Smooth muscle cell (in vitro differentiated cells): ENCODE measurements around the gene RNF212. TPM values are rescaled to one million over a fixed set of nuclear protein-coding genes. Genes with fewer than 3 reads are reported as not detected.

ENCODE experiments used
- DNase-seq: peaks from one replicate; lab custom pipeline; 2025; ENCODE audit not compliant: unreplicated experiment; lab: John Stamatoyannopoulos, UW
- H2AFZ ChIP-seq: fragments of 200-600 bp; sonication (generic); 2 replicates; pipeline ENCODE4 v1.6.0; 2016; ENCODE audit warnings: antibody characterized with exemption, low read depth, mild to moderate bottlenecking
- H3F3A ChIP-seq: fragments of 200-600 bp; sonication (generic); 2 replicates; pipeline ENCODE4 v1.6.0; 2017; ENCODE audit warnings: antibody characterized with exemption, low read depth
- H3K27ac ChIP-seq: fragments of 200-600 bp; sonication (generic); 2 replicates; pipeline ENCODE4 v1.5.1; 2016; ENCODE audit warnings: low read depth, mild to moderate bottlenecking
- H3K27me3 ChIP-seq: fragments of 200-600 bp; sonication (generic); 2 replicates; pipeline ENCODE4 v1.6.1; 2016; ENCODE audit warnings: low read depth, mild to moderate bottlenecking
- H3K36me3 ChIP-seq: fragments of 200-600 bp; sonication (generic); 2 replicates; pipeline ENCODE4 v1.5.1; 2016; ENCODE audit warnings: low read depth
- H3K4me1 ChIP-seq: fragments of 200-600 bp; sonication (generic); 2 replicates; pipeline ENCODE4 v1.5.1; 2016; ENCODE audit warnings: low read depth
- H3K4me2 ChIP-seq: fragments of 200-600 bp; sonication (generic); 2 replicates; pipeline ENCODE4 v1.6.0; 2016; ENCODE audit warnings: mild to moderate bottlenecking
- H3K4me3 ChIP-seq: fragments of 200-600 bp; sonication (generic); 2 replicates; pipeline ENCODE4 v1.5.1; 2016; ENCODE audit warnings: mild to moderate bottlenecking
- H3K79me2 ChIP-seq: fragments of 200-600 bp; sonication (generic); 2 replicates; pipeline ENCODE4 v1.6.0; 2016; ENCODE audit warnings: low read depth, mild to moderate bottlenecking
- H3K9ac ChIP-seq: fragments of 200-600 bp; sonication (generic); 2 replicates; pipeline ENCODE4 v1.6.0; 2016; ENCODE audit warnings: low read depth
- H3K9me3 ChIP-seq: fragments of 200-600 bp; sonication (generic); replicated peaks from 2 replicates; pipeline ENCODE4 v1.5.1; 2016; ENCODE audit warnings: low read depth
- H4K20me1 ChIP-seq: fragments of 200-600 bp; sonication (generic); 2 replicates; pipeline ENCODE4 v1.6.0; 2016; ENCODE audit warnings: low read depth
- WGBS: methylation state at CpG from one replicate; pipeline ENCODE4 v1.1.7; 2016; ENCODE audit warnings: low lambda C conversion rate; 5-methylcytosine and 5-hydroxymethylcytosine counted together
- polyA plus RNA-seq: library from polyadenylated mRNA; unstranded; fragments of >200 nt; fragmentation: Nextera tagmentation; extraction: Ambion mirVana; gene quantifications from 2 replicates; pipeline ENCODE4 v1.2.1, GENCODE V29; 2016
- total RNA-seq: library from RNA; depleted of rRNA; stranded (reverse); fragments of >200 nt; gene quantifications from 2 replicates; pipeline ENCODE4 v1.2.3, GENCODE V29; 2014
- TF ChIP-seq, protein P1 (sequence below): fragments of 200-600 bp; sonication (generic); IDR thresholded peaks from 2 replicates; pipeline ENCODE4 v1.5.1; 2017; ENCODE audit warnings: borderline replicate concordance, mild to moderate bottlenecking, antibody characterized with exemption; ENCODE audit not compliant: insufficient read depth, poor library complexity, severe bottlenecking

Gene RNF212
- total and polyA plus RNA-seq, 2 experiments from 2014 or later: 1.3 to 4.6 TPM

DNA sequence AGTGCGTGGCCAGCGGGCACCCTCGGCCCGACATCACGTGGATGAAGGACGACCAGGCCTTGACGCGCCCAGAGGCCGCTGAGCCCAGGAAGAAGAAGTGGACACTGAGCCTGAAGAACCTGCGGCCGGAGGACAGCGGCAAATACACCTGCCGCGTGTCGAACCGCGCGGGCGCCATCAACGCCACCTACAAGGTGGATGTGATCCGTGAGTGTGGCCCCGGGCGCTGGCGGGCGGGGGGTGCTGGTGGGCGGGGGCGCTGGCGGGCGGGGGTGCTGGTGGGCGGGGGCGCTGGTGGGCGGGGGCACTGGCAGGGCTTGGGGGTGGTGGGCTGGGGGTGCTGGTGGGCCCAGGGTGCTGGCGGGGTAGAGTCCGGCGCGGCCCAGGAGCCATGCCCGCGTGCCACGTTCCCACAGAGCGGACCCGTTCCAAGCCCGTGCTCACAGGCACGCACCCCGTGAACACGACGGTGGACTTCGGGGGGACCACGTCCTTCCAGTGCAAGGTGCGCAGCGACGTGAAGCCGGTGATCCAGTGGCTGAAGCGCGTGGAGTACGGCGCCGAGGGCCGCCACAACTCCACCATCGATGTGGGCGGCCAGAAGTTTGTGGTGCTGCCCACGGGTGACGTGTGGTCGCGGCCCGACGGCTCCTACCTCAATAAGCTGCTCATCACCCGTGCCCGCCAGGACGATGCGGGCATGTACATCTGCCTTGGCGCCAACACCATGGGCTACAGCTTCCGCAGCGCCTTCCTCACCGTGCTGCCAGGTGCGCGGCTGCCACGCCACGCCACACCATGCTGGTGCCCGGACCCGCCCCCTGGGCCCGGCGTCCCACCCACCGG is 89.2 kb downstream of the RNF212 start:
- no peaks in the 10 kb centered on the region for H3K27me3 ChIP-seq
- peaks cover 21% of the 10 kb centered on the region for H4K20me1 ChIP-seq
- H3K79me2 ChIP-seq: no peaks in the 10 kb centered on the region
- H3K4me1 ChIP-seq: peaks cover 8% of the 10 kb centered on the region
- no peak overlapping the region for H3K4me3 ChIP-seq
- no peak for DNase-seq
- H3K4me2 ChIP-seq: no peak overlapping the region
- TF ChIP-seq, protein P1, sequence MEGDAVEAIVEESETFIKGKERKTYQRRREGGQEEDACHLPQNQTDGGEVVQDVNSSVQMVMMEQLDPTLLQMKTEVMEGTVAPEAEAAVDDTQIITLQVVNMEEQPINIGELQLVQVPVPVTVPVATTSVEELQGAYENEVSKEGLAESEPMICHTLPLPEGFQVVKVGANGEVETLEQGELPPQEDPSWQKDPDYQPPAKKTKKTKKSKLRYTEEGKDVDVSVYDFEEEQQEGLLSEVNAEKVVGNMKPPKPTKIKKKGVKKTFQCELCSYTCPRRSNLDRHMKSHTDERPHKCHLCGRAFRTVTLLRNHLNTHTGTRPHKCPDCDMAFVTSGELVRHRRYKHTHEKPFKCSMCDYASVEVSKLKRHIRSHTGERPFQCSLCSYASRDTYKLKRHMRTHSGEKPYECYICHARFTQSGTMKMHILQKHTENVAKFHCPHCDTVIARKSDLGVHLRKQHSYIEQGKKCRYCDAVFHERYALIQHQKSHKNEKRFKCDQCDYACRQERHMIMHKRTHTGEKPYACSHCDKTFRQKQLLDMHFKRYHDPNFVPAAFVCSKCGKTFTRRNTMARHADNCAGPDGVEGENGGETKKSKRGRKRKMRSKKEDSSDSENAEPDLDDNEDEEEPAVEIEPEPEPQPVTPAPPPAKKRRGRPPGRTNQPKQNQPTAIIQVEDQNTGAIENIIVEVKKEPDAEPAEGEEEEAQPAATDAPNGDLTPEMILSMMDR: no peak
- WGBS: 97% methylated on average over 44 of the region's 83 CpGs
- H3K9me3 ChIP-seq: no peaks in the 10 kb centered on the region
- no peak overlapping the region for H2AFZ ChIP-seq
- H3K9ac ChIP-seq: no peak overlapping the region
- no peak overlapping the region for H3K27ac ChIP-seq
- H3F3A ChIP-seq: no peaks in the 10 kb centered on the region
- no peaks in the 10 kb centered on the region for H3K36me3 ChIP-seq

DNA sequence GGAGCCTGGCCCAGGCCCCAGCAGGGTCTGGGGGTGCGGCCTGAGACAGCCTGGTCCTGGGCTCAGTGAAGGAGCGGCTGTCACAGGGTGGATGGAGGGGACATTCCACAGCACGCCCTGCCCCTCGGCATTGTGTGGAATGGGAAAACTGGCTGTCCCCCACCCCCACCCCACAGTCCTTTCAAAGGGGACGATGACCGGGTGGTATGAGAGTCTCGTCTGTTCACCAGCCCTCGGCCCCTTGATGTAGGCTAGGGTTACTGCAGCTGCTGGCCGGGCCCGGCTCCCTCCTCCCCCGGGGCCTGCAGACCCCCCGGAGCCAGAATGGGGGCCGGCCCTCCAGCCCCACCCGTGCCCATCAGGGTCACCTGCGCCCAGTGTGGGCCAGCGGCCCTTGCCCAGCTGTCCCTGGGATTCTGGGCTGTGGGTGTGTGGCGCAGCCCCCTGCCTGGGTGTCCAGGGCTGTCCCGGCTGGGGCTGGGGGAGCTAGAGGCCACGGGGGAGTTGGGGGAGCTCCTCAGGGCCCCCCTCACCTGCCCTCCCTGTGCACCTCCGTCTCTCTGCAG is 90.2 kb downstream of the RNF212 start:
- Histone ChIP-seq H3K4me2 (no peak overlapping the region), H3K27ac (no peak overlapping the region), H3K9me3 (no peaks in the 10 kb centered on the region), H3K9ac (no peak overlapping the region), H3F3A (no peaks in the 10 kb centered on the region), H2AFZ (no peak overlapping the region), H3K36me3 (no peaks in the 10 kb centered on the region), H4K20me1 (peaks cover 31% of the 10 kb centered on the region), H3K4me1 (peaks cover 14% of the 10 kb centered on the region), H3K27me3 (no peaks in the 10 kb centered on the region), H3K4me3 (no peak overlapping the region), H3K79me2 (no peaks in the 10 kb centered on the region)
- WGBS: 92% methylated on average over 19 of the region's 20 CpGs
- DNase-seq: no peak
- TF ChIP-seq, protein P1: no peak

DNA sequence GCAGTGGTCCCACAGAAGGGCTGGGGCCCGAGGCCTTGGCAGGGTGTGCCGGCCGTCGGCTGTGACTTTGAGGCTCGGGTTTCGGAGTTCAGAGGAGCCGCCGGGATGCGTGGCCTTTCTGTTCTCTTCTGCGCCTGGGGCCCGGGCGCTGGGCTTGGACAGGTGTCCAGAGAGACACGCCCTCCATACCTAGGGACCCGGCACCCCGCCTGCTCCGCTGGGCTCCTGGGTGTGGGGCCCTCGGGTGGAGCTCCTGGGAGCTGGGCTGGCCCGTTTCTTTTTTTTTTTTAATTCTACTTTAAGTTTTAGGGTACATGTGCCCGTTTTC is 90.7 kb downstream of the RNF212 start:
- no peak overlapping the region for H3K27ac ChIP-seq
- H3K9me3 ChIP-seq: no peaks in the 10 kb centered on the region
- H3F3A ChIP-seq: no peaks in the 10 kb centered on the region
- peaks cover 35% of the 10 kb centered on the region for H4K20me1 ChIP-seq
- no peaks in the 10 kb centered on the region for H3K79me2 ChIP-seq
- H3K4me2 ChIP-seq: no peak overlapping the region
- no peak for DNase-seq
- H3K4me3 ChIP-seq: no peak overlapping the region
- no peak overlapping the region for H2AFZ ChIP-seq
- TF ChIP-seq, protein P1: no peak
- no peaks in the 10 kb centered on the region for H3K27me3 ChIP-seq
- H3K36me3 ChIP-seq: no peaks in the 10 kb centered on the region
- WGBS: 92% methylated on average over 19 of the region's 19 CpGs
- no peak overlapping the region for H3K9ac ChIP-seq
- H3K4me1 ChIP-seq: peaks cover 14% of the 10 kb centered on the region
